ENCODE measurements around the gene TMCC2.

DNA sequence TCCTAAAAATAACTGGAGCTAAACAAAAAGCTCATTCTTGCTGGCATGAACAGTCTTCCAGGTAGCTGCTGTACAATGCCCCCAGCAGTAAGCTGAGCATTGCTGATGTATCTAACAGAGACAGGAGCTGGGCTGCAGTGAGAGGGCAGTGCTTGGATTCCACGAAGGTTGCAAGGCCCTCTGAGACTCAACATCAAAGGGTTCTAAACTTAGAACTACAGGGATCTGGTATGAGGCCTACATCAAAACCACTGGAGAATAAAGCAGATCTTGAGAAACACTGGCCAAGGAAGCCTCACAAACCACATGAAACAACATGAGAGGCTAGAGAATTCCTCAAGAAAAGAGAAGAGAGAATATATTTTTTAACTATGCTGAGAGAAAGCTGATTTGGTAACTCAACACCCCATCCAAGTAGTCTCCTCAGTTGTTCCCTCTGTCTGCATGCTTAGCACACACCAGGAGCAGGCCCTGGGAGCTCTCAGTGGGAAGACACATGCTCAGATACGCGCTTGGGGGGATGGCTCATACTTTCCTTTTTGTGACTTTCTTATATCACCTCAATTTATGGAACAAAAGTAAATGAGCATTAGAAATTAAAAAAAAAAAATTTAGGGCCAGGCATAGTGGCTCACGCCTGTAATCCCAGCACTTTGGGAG lies 43.9 kb upstream of the TMCC2 start:
- TF ChIP-seq, protein P1, sequence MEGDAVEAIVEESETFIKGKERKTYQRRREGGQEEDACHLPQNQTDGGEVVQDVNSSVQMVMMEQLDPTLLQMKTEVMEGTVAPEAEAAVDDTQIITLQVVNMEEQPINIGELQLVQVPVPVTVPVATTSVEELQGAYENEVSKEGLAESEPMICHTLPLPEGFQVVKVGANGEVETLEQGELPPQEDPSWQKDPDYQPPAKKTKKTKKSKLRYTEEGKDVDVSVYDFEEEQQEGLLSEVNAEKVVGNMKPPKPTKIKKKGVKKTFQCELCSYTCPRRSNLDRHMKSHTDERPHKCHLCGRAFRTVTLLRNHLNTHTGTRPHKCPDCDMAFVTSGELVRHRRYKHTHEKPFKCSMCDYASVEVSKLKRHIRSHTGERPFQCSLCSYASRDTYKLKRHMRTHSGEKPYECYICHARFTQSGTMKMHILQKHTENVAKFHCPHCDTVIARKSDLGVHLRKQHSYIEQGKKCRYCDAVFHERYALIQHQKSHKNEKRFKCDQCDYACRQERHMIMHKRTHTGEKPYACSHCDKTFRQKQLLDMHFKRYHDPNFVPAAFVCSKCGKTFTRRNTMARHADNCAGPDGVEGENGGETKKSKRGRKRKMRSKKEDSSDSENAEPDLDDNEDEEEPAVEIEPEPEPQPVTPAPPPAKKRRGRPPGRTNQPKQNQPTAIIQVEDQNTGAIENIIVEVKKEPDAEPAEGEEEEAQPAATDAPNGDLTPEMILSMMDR (conservative IDR thresholded peaks at IDR 0.05; ENCODE audit: low read depth, low read length), result no peak
- TF ChIP-seq EZH2 (IDR thresholded peaks at IDR 0.05; ENCODE audit: borderline replicate concordance, low read depth, low read length, poor library complexity, severe bottlenecking), result no peak

Measured in A673 (cell line).